Spleen (tissue), 11 donors: Measurements from ENCODE around the gene TMEM215. TPM values are rescaled to one million over a fixed set of nuclear protein-coding genes. Genes with fewer than 3 reads are reported as not detected.
"Not testable (repeated sequence)": the region's sequence is repeated elsewhere in the genome, so short reads cannot be mapped to it uniquely, and the experiment has no call there.

Experiments used
- DNase-seq: peaks from one replicate; pipeline ENCODE4 v3.0.0-alpha.2; 2020
- H3K27ac ChIP-seq, 8 donors: fragments of 200-600 bp; sonication (generic) in 7 of 8; 1 replicate in 4 of 8; 2 replicates in 4 of 8; pipeline versions ENCODE4 v1.5.0 to v1.8.0; 2016 to 2021; ENCODE audit warnings: inconsistent platforms in 4 of 8, mild to moderate bottlenecking in 4 of 8, moderate library complexity in 1 of 8
- H3K27me3 ChIP-seq, 7 donors: fragments of 200-600 bp; sonication (generic) in 6 of 7; replicated peaks in 1 of 7; 1 replicate in 4 of 7; 2 replicates in 3 of 7; pipeline versions ENCODE4 v1.5.0 to v1.8.0; 2016 to 2021; ENCODE audit warnings: inconsistent platforms in 3 of 7, mild to moderate bottlenecking in 1 of 7
- H3K36me3 ChIP-seq, 6 donors: fragments of 200-600 bp; sonication (generic) in 5 of 6; 1 replicate in 4 of 6; 2 replicates in 2 of 6; pipeline versions ENCODE4 v1.5.0 to v1.8.0; 2016 to 2021; ENCODE audit warnings: inconsistent platforms in 2 of 6
- H3K4me1 ChIP-seq, 6 donors: fragments of 200-600 bp; sonication (generic) in 5 of 6; 1 replicate in 3 of 6; 2 replicates in 3 of 6; pipeline versions ENCODE4 v1.5.0 to v1.8.0; 2016 to 2021; ENCODE audit warnings: inconsistent platforms in 3 of 6
- H3K4me3 ChIP-seq, 8 donors: fragments of 200-600 bp; sonication (generic) in 7 of 8; 1 replicate in 4 of 8; 2 replicates in 4 of 8; pipeline versions ENCODE4 v1.5.0 to v1.8.0; 2016 to 2021; ENCODE audit warnings: inconsistent platforms in 4 of 8, mild to moderate bottlenecking in 4 of 8, moderate library complexity in 2 of 8
- H3K9me3 ChIP-seq, 8 donors: fragments of 200-600 bp; sonication (generic) in 7 of 8; 1 replicate in 4 of 8; 2 replicates in 4 of 8; pipeline versions ENCODE4 v1.5.0 to v1.8.0; 2016 to 2021; ENCODE audit warnings: inconsistent platforms in 4 of 8
- CTCF ChIP-seq, 11 experiments: fragments of 200-600 bp in 7 of 11; fragments of 450-650 bp in 4 of 11; sonication (generic) in 4 of 11; IDR thresholded peaks in 8 of 11; conservative IDR thresholded peaks in 3 of 11; 1 replicate in 7 of 11; 2 replicates in 4 of 11; pipeline versions ENCODE4 v1.4.0 to v1.8.0; 2016 to 2021; ENCODE audit warnings: antibody characterized with exemption in 11 of 11, inconsistent platforms in 4 of 11, mild to moderate bottlenecking in 1 of 11
- POLR2A ChIP-seq, 3 donors: fragments of 450-650 bp; IDR thresholded peaks; one replicate each; pipeline ENCODE4 v1.5.1; 2017; ENCODE audit warnings: antibody characterized with exemption in 3 of 3, mild to moderate bottlenecking in 1 of 3
- POLR2AphosphoS5 ChIP-seq, 3 donors: sonication (generic); formaldehyde crosslinking; IDR thresholded peaks; one replicate each; pipeline ENCODE4 v1.5.1; 2017; ENCODE audit warnings: antibody characterized with exemption in 3 of 3
- WGBS, 5 donors: extraction: QIAGEN DNeasy Blood & Tissue Kit in 3 of 5; methylation state at CpG; one replicate each; pipeline versions ENCODE4 v1.1.5 to v1.1.7; 2013 to 2018; 5-methylcytosine and 5-hydroxymethylcytosine counted together
- intact Hi-C: fragments of 100-400 bp; cut with DNase I; formaldehyde crosslinking; loops from one replicate; pipeline ENCODE4 v1.15.0; 2023; ENCODE audit warnings: low total_unique reads
- polyA plus RNA-seq, 3 donors: library from polyadenylated mRNA; stranded (reverse); fragments of 200-250 nt; gene quantifications; one replicate each; pipeline ENCODE4 v1.2.1, GENCODE V29; 2013
- total RNA-seq, 7 donors: library from RNA; depleted of rRNA in 3 of 7; stranded (reverse); fragments of >200 nt in 3 of 7; fragmentation: NEBNext Ultra II Directional in 4 of 7; extraction: Animal tissue kit (Norgen Biotek cat#: 25700) in 4 of 7; gene quantifications; one replicate each; pipeline versions ENCODE4 v1.1.0 to v1.2.1, GENCODE V29; 2016 to 2021
- donor health status: healthy with polysubstance abuse.
- donor health status: DM: no; HTN: no; CAD: no; lungs with moderate emphysema.
- donor health status: DM: no; HTN: no; CAD: no.
- donor health status: Bipolar disorder and iron deficiency.
- donor health status: healthy.
- donor health status: DM: no; HTN: no; CAD: no.
- donor health status: DM: yes; HTN: yes; CAD: no.

TMEM215 gene
- total and polyA plus RNA-seq, 10 donors = not detected

DNA sequence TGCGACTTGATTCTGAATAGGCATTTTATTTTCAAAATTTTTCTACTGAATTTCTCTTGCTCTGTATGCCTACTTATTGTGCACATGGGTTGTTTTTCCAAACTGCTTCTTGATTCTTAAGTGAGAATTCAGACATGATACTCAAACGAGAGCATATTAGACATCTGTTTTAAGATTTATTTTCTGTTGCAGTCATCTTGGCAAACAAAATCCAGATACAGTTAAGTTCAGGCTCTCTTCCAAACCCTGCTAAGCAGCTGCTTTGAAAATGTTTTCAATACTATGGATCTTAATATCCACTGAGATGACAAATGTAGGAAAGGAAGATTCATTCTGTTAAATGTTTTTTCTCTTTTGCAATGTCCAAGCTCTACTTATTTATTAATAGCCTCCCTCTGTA, 4.5 kb downstream of the TMEM215 start:
- Histone ChIP-seq H3K9me3 (no peaks in the 10 kb centered on the region), H3K4me3 (no peak overlapping the region), H3K36me3 (no peaks in the 10 kb centered on the region), H3K4me1 (peaks cover 0 to 8% (median 4%) of the 10 kb centered on the region in 6 donors), H3K27me3 (peaks cover 0 to 42% (median 20%) of the 10 kb centered on the region in 7 donors), H3K27ac (no peak overlapping the region)
- no peak for TF ChIP-seq CTCF (IDR thresholded peaks at IDR 0.05 in 8 of 11, conservative IDR thresholded peaks at IDR 0.05 in 3 of 11)
- no peak for TF ChIP-seq POLR2AphosphoS5 (IDR thresholded peaks at IDR 0.05)
- TF ChIP-seq POLR2A (IDR thresholded peaks at IDR 0.05) = no peak
- no peak for DNase-seq
- 58 to 66% (median 61%) methylated on average over 2 of the region's 2 CpGs for WGBS, 5 donors
- intact Hi-C loops = no loop called here

GRCh38 chr9:32796015-32796414, 12.7 kb downstream of the TMEM215 start:
- H3K9me3 ChIP-seq = peaks cover 0 to 39% (median 31%) of the 10 kb centered on the region in 8 donors
- WGBS, 5 donors = 52 to 61% (median 57%) methylated on average over 3 of the region's 3 CpGs
- H3K27me3 ChIP-seq, intact Hi-C loops, H3K4me1 ChIP-seq, H3K27ac ChIP-seq, H3K36me3 ChIP-seq, H3K4me3 ChIP-seq, DNase-seq: not testable (repeated sequence)

GRCh38 chr9:32801530-32801929, 18.2 kb downstream of the TMEM215 start:
- Histone ChIP-seq H3K4me3 (no peak overlapping the region), H3K4me1 (no peaks in the 10 kb centered on the region), H3K27ac (no peak overlapping the region), H3K27me3 (peaks cover 0 to 8% (median 0%) of the 10 kb centered on the region in 7 donors), H3K36me3 (no peaks in the 10 kb centered on the region), H3K9me3 (peaks cover 0 to 29% (median 13%) of the 10 kb centered on the region in 8 donors)
- intact Hi-C loops = no loop called here
- TF ChIP-seq POLR2A (IDR thresholded peaks at IDR 0.05) (no peak), POLR2AphosphoS5 (IDR thresholded peaks at IDR 0.05) (no peak), CTCF (IDR thresholded peaks at IDR 0.05 in 8 of 11, conservative IDR thresholded peaks at IDR 0.05 in 3 of 11) (no peak)
- DNase-seq = no peak
- WGBS, 5 donors = 74 to 94% (median 86%) methylated on average over 1 of the region's 1 CpG

GRCh38 chr9:32807217-32807616, 23.9 kb downstream of the TMEM215 start:
- 91 to 98% (median 96%) methylated on average over 1 of the region's 1 CpG for WGBS, 5 donors
- intact Hi-C loops = no loop called here
- Histone ChIP-seq H3K27me3 (no peaks in the 10 kb centered on the region), H3K36me3 (no peaks in the 10 kb centered on the region), H3K9me3 (peaks cover 0 to 44% (median 17%) of the 10 kb centered on the region in 8 donors), H3K4me3 (no peak overlapping the region), H3K27ac (no peak overlapping the region), H3K4me1 (no peaks in the 10 kb centered on the region)
- no peak for DNase-seq
- TF ChIP-seq POLR2AphosphoS5 (IDR thresholded peaks at IDR 0.05) (no peak), CTCF (IDR thresholded peaks at IDR 0.05 in 8 of 11, conservative IDR thresholded peaks at IDR 0.05 in 3 of 11) (no peak), POLR2A (IDR thresholded peaks at IDR 0.05) (no peak)

GRCh38 chr9:32811246-32811645, 27.9 kb downstream of the TMEM215 start:
- intact Hi-C loops = no loop called here
- no peak overlapping the region for H3K27ac ChIP-seq
- no peaks in the 10 kb centered on the region for H3K4me1 ChIP-seq
- H3K4me3 ChIP-seq = no peak overlapping the region
- H3K27me3 ChIP-seq = no peaks in the 10 kb centered on the region
- H3K9me3 ChIP-seq = peaks cover 0 to 32% (median 15%) of the 10 kb centered on the region in 8 donors
- H3K36me3 ChIP-seq = no peaks in the 10 kb centered on the region
- no peak for DNase-seq
- TF ChIP-seq POLR2A (IDR thresholded peaks at IDR 0.05) (no peak), POLR2AphosphoS5 (IDR thresholded peaks at IDR 0.05) (no peak), CTCF (IDR thresholded peaks at IDR 0.05 in 8 of 11, conservative IDR thresholded peaks at IDR 0.05 in 3 of 11) (no peak)
- 49 to 66% (median 60%) methylated on average over 3 of the region's 3 CpGs for WGBS, 5 donors
